ENCODE measurements around the gene ZNF668.
A peak's percentile ranks its signal among the peaks of the same experiment; 100 is the strongest.

Gene ZNF668

GRCh38 chr16:31073970-31074813 lies at the start of gene ZNF668, which contains the start of gene ZNF646:
Gene ZNF668, minus strand, starts transcription at chr16:31074240. Its CDS starts 9,781 bp downstream, at chr16:31064459.
Gene ZNF646, plus strand, starts transcription at chr16:31074422. Its CDS starts 1,903 bp downstream, at chr16:31076325.
- DNase-seq = peak; percentile 97 to 99

DNA sequence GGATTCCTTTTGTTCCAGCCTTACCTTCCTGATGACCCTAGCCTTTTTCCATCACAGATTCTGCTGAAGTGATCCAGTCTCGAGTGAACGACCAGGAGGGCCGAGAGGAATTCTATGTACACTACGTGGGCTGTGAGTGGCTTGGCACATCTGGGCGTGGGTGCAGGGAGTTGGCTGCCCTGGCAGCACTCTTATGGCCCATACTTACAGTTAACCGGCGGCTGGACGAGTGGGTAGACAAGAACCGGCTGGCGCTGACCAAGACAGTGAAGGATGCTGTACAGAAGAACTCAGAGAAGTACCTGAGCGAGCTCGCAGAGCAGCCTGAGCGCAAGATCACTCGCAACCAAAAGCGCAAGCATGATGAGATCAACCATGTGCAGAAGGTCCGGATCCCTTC lies 46.1 kb upstream of the ZNF668 start:
- DNase-seq = no peak

DNA sequence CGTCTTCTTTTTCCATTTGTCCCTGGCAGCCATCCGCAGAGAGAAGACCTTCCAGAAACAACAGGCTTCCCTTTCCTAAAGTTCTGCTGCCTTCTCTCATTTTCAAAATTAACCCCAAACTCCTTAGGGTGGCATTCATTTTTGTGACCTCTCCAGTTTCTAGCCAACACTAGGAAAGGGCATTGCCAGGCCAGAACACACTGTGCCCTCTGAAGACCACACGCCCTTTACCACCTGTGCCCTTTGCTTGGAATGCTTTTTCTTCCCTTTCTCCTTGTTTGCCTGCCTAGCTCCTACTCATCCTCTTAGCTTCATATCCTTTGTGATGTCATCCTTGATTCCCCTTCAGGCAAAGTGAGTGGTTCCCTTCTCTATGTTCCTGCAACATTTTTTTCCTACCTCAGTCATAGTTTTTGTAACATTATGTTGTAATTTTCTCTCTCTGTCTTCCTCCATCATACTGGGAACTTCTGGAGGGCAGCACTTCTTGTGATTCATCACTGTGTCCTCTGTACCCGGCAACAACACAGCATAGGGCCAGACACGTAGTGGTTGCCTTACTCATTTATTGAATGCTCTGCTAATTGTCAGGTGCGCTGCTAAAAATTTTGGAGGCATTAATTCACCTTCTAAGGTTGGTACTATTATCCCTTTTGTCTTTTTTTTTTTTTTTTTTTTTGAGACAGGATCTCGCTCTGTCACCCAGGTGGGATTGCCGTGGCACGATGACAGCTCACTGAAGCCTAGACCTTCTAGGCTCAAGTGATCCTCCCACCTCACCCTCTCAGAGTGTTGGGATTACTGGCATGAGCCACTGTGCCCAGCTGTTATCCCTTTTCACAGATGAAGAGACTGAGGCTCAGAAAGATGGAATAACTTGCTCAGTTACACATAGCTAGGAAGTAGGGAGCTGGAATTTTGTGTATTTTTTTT lies 44.4 kb upstream of the ZNF668 start:
- no peak for DNase-seq

DNA sequence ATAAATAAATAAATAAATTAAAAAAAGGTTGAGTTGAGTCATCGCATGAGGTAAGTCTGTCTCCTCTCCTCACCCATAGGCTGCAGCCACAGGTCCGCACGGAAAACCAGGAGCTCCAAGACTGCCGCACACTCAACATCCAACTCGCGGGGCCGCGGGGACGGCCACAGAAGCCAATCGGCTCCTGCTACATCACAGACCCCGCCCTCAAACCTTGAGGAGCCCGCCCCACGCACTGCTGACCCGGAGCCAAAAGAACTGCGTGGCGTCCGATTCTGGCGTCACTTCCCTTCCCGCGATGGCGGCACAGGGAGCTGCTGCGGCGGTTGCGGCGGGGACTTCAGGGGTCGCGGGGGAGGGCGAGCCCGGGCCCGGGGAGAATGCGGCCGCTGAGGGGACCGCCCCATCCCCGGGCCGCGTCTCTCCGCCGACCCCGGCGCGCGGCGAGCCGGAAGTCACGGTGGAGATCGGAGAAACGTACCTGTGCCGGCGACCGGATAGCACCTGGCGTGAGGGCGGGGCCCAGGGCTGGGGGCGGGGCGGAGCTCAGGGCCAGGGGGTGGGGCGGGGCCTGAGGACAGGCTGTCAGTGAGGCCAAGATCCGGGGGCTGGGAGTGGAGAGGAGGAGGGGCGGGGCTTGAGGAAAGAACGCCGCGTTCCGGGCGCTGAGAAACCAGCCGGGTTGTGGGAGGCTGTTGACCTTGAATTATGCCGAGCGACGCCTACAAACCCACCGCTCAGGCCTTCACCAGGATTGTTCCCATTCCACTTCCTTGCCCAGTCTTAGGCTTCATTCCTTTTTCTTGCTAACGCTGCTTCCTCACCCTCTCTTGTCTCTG lies 43.6 kb upstream of the ZNF668 start, which contains the start of gene KAT8:
Gene KAT8 (plus strand): TSS at position 281 of the 839 bp plus-strand sequence. CDS start 18 bp downstream, at position 299.
- peak; percentile 97 for DNase-seq

- no peak for DNase-seq
These were observed 40.4 kb upstream of the ZNF668 start for GRCh38 chr16:31114468-31114867.

DNA sequence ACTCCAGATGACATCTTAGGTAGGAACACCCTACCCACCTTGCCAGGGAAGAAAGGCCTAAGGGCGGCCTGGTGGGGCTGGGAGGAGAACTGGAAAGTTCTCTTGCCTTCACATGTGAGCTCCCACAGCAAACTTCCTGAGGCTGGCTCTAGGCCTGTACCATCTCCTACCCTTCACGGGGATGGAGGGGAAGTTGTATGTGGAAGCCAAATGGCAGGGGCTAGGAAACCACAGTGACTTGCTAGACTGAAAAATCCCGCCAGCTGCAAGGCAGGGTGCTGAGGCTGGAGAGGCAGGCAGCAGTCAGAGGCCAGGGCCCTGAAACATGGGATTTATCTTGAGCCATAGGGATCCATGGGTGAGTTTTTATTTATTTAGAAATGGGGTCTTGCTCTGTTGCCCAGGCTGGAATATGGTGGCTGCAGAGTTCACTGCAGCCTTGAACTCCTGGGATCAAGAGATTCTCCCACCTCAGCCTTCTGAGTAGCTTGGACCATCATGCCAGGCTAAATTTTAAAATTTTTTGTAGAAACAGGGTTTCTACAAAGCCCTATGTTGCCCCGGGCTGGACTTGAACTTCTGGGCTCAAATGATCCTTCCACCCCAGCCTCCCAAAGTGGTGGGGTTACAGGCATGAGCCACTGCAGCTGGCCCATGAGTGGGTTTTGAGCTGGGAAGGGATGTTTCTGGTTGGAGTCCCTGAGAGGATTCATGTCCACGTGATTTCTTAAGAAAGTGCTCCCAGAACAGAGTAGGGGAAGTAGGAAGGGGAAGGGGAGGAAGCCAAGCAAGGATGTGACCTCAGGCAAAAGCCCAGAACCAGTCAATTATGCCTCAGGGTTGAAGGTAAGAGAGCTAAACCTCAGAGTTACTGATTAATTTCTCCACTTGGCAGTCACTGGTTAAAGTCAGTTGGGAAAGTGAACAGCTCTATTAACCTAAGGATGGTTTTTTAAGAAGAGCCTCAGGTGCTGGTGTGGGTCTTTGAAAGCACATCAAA lies 39.4 kb upstream of the ZNF668 start:
- DNase-seq = no peak

DNA sequence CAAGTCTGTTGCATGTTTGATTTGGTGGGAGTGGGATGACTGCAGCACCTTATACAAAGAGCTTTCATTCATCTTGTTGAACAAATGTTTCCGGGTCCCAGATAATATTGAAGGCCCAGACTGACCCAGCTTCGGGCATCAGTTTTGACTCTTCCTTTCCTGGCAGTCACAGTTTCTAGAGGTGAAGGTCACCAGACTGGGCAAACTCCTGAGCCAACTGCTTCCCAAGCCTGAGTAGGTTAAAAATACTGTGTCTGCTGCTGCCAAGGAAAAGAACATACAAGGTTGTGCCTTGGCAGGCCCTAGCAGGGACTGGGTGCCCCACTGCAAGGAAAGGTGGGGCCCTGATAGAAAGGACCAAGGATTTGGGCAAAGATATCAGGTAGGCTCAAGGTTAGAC lies 38.7 kb upstream of the ZNF668 start:
- DNase-seq = no peak

GRCh38 chr16:31111881-31112466 lies 37.9 kb upstream of the ZNF668 start:
- no peak for DNase-seq

DNA sequence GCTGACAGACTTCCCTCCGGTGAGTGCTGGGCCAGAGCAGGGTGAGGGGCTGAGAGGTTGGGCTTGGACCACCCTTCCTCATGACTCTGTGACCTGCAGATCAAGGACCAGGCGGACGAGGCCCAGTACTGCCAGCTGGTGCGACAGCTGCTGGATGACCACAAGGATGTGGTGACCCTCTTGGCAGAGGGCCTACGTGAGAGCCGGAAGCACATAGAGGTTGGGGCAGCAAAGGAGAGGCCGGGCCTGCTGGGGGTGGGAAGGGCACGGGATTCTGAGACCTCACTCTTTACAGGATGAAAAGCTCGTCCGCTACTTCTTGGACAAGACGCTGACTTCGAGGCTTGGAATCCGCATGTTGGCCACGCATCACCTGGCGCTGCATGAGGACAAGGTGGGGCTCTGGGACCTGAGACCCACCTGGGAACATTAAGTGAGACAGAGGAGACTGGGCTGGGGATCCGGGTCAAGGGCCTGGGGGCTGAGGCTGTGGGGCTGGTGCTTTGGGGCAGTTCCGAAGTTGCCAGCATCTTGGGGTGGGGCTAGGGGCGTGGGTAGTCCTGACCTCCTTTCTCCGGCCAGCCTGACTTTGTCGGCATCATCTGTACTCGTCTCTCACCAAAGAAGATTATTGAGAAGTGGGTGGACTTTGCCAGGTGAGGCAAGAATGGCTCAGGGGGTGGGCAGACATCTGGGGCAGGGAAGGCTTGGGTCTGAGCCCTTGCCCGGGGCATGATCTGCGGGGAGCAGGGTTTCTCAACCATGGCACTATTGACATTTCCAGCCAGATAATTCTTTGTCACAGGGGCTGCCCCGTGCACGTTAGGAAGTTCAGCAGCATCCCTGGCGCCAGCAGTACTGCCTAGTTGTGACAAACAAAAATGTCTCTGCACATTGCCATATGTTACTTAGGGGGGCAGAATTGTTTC lies 36.3 kb upstream of the ZNF668 start:
- DNase-seq = no peak

DNA sequence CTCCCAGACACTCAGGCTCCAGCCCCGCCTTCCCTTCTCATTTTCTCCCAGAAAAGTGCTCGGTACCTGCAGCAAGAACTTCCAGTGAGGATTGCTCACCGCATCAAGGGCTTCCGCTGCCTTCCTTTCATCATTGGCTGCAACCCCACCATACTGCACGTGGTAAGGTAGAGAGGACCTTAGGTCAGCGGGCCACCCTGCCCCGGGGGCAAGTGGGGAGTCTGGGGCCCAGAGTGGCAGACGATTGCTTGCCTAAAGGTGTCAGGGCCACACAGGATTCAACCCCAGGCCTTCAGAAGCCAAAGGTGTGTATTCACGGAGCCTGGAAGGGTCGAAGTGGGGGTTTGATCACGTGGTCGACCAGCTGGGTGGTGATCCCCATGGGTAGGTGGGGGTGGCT lies 35.6 kb upstream of the ZNF668 start:
- no peak for DNase-seq

DNA sequence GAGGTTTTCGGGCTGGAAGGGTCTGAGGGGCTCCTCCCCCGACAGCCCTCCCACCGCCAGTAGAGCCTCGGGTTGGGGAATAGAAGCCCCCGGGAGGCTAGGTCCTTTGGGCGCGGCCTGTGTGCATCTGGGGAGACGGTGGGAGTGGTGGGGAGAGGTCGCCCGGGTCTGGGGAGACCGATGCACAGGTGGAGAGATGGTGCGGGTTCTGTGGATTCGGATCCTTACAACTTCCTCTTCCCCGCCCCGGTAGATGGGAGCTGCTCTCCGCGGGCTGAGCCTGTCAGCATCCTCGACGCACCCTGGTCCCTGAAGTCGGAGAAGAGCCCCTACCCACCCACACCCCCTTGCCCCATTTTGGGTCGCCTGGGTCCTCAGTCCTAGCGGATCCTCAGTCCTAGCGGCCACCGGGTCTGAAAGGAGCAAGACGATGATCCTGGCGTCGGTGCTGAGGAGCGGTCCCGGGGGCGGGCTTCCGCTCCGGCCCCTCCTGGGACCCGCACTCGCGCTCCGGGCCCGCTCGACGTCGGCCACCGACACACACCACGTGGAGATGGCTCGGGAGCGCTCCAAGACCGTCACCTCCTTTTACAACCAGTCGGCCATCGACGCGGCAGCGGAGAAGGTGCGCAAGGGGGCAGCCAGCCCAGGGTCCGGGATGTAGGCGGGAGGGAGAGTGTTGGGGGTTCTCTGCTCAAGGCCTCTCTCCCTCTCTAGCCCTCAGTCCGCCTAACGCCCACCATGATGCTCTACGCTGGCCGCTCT lies 34.9 kb upstream of the ZNF668 start:
- DNase-seq = no peak

- peak; percentile 49 to 50 for DNase-seq
These were observed 34.2 kb upstream of the ZNF668 start, which contains the start of gene BCKDK for GRCh38 chr16:31108035-31108793. Gene BCKDK, plus strand, starts transcription at chr16:31108386. Its CDS starts 838 bp downstream, at chr16:31109224.

- DNase-seq = no peak
These were observed 33.4 kb upstream of the ZNF668 start for GRCh38 chr16:31107465-31107867.

GRCh38 chr16:31106509-31107464 lies 32.7 kb upstream of the ZNF668 start:
- DNase-seq = no peak

DNA sequence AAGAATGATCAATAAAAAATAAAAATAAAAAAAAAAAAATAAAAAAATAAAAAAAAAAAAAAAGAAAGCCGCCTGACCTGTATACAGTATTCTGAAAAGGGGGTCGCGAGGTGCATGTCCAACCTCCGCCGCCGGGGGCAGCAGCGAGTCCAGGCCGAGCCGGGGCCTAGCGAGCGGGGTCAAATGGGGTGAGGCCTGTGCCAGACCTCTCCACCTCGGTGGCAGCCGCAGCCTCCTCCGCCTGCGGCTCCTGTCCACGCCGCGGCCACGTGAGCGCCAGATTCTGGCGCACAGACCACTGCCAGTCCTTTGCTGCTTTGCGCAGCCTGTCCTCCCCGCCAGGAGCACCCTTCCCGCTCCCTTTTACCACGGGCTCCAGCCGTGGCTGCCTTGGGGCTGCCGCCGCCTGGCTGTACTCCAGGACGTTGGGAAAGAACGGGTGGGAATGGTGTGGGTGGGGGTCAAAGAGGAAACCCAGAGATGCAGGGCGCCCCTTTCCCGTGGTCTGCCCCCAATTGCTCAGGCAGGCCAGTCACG lies 31.7 kb upstream of the ZNF668 start:
- DNase-seq = peak; percentile 67 to 72

Data from activated CD4-positive, alpha-beta T cell treated with anti-CD3 and anti-CD28 coated beads, Interleukin-2, amount 50 U/mL, for 4 hours (primary cell).